ENCODE data around the gene SH3BGRL3.
"Not testable (repeated sequence)": the region's sequence is repeated elsewhere in the genome, so short reads cannot be mapped to it uniquely, and the experiment has no call there.

The SH3BGRL3 gene

GRCh38 chr1:26279456-26280332 lies at the start of gene SH3BGRL3:
Gene SH3BGRL3 (plus strand): TSS chr1:26280086. CDS start chr1:26280156, 70 bp downstream.
- peak; percentile 91 for DNase-seq

GRCh38 chr1:26230682-26231081 lies 49.2 kb upstream of the SH3BGRL3 start:
- H3K4me3 Mint-ChIP-seq, H3K27ac Mint-ChIP-seq, H3K36me3 Mint-ChIP-seq, H3K9me3 Mint-ChIP-seq, DNase-seq: not testable (repeated sequence)
- H3K27me3 Mint-ChIP-seq: peaks cover 50% of the 10 kb centered on the region
- H3K4me1 Mint-ChIP-seq: peaks cover 18% of the 10 kb centered on the region
- CTCF ChIA-PET: interaction anchor here (0.6 to 1.1 kb wide), 2 partner anchors 8 to 1750 kb away, joined by 3 to 5 read pairs; no protein-coding TSS in a partner anchor

More at GRCh38 chr1:26279456-26280332, at the start of gene SH3BGRL3:
- Mint-ChIP-seq H3K27ac (peak within 1 kb of the TSS; percentile 93), H3K27me3 (no peaks in the 10 kb centered on the region), H3K9me3 (no peaks in the 10 kb centered on the region), H3K4me3 (peak within 1 kb of the TSS; percentile 91), H3K36me3 (peaks cover 63% of the 10 kb centered on the region), H3K4me1 (peaks cover 88% of the 10 kb centered on the region)
- CTCF ChIA-PET: interaction anchor here (0.8 to 18.0 kb wide), 9 partner anchors 9 to 138 kb away, joined by 3 to 632 read pairs (median 4); partner anchors contain the start of gene CD52

GRCh38 chr1:26233903-26234643 lies 45.8 kb upstream of the SH3BGRL3 start, which contains the start of gene CEP85:
Gene CEP85 (plus strand): TSS chr1:26234200. CDS start chr1:26239784, 5,584 bp downstream.
- H3K36me3 Mint-ChIP-seq: peaks cover 20% of the 10 kb centered on the region
- H3K4me1 Mint-ChIP-seq: peaks cover 39% of the 10 kb centered on the region
- peak; percentile 99 for DNase-seq
- H3K9me3 Mint-ChIP-seq: no peaks in the 10 kb centered on the region
- CTCF ChIA-PET: interaction anchor here (0.6 to 4.4 kb wide), 38 partner anchors 10 to 198 kb away, joined by 3 to 36 read pairs (median 4); partner anchors contain the start of genes C1orf232, CATSPER4, DHDDS and ZNF593
- peaks cover 24% of the 10 kb centered on the region for H3K27me3 Mint-ChIP-seq
- peak within 1 kb of the TSS; percentile 92 for H3K27ac Mint-ChIP-seq
- peak within 1 kb of the TSS; percentile 93 for H3K4me3 Mint-ChIP-seq

GRCh38 chr1:26234644-26235370 lies 45.1 kb upstream of the SH3BGRL3 start:
- peak overlapping the region; percentile 92 for H3K27ac Mint-ChIP-seq
- H3K27me3 Mint-ChIP-seq: peaks cover 24% of the 10 kb centered on the region
- peak overlapping the region; percentile 93 for H3K4me3 Mint-ChIP-seq
- peaks cover 23% of the 10 kb centered on the region for H3K36me3 Mint-ChIP-seq
- H3K9me3 Mint-ChIP-seq: no peaks in the 10 kb centered on the region
- peak; percentile 29 for DNase-seq
- H3K4me1 Mint-ChIP-seq: peaks cover 39% of the 10 kb centered on the region
- CTCF ChIA-PET: interaction anchor here (0.6 to 4.4 kb wide), 41 partner anchors 11 to 198 kb away, joined by 3 to 36 read pairs (median 4); partner anchors contain the start of genes C1orf232, CATSPER4, DHDDS and SH3BGRL3

- DNase-seq: no peak
- Mint-ChIP-seq H3K36me3 (peaks cover 28% of the 10 kb centered on the region), H3K27ac (no peak overlapping the region), H3K27me3 (peaks cover 11% of the 10 kb centered on the region), H3K4me3 (peak overlapping the region; percentile 19), H3K9me3 (no peaks in the 10 kb centered on the region), H3K4me1 (peaks cover 39% of the 10 kb centered on the region)
- CTCF ChIA-PET: interaction anchor here (1.4 kb wide), 1 partner anchor 180 kb away, joined by 7 read pairs; no protein-coding TSS in a partner anchor
Observed at GRCh38 chr1:26237230-26237966, 42.5 kb upstream of the SH3BGRL3 start.

GRCh38 chr1:26239936-26240335 lies 40.0 kb upstream of the SH3BGRL3 start:
- no peak for DNase-seq
- peaks cover 33% of the 10 kb centered on the region for H3K4me1 Mint-ChIP-seq
- no peaks in the 10 kb centered on the region for H3K27me3 Mint-ChIP-seq
- no peaks in the 10 kb centered on the region for H3K9me3 Mint-ChIP-seq
- H3K27ac Mint-ChIP-seq: no peak overlapping the region
- CTCF ChIA-PET: no interaction called here
- H3K36me3 Mint-ChIP-seq: peaks cover 45% of the 10 kb centered on the region
- H3K4me3 Mint-ChIP-seq: no peak overlapping the region

GRCh38 chr1:26252718-26253117 lies 27.2 kb upstream of the SH3BGRL3 start:
- CTCF ChIA-PET: no interaction called here
- peaks cover 38% of the 10 kb centered on the region for H3K36me3 Mint-ChIP-seq

GRCh38 chr1:26254404-26254803 lies 25.5 kb upstream of the SH3BGRL3 start:
- no peak overlapping the region for H3K4me3 Mint-ChIP-seq
- H3K4me1 Mint-ChIP-seq: no peaks in the 10 kb centered on the region
- H3K9me3 Mint-ChIP-seq: no peaks in the 10 kb centered on the region
- H3K36me3 Mint-ChIP-seq: peaks cover 49% of the 10 kb centered on the region
- no peak overlapping the region for H3K27ac Mint-ChIP-seq
- DNase-seq: no peak
- no peaks in the 10 kb centered on the region for H3K27me3 Mint-ChIP-seq
- CTCF ChIA-PET: no interaction called here

More at GRCh38 chr1:26252718-26253117, 27.2 kb upstream of the SH3BGRL3 start:
- no peaks in the 10 kb centered on the region for H3K27me3 Mint-ChIP-seq
- DNase-seq: no peak
- no peaks in the 10 kb centered on the region for H3K9me3 Mint-ChIP-seq
- no peaks in the 10 kb centered on the region for H3K4me1 Mint-ChIP-seq
- no peak overlapping the region for H3K27ac Mint-ChIP-seq
- H3K4me3 Mint-ChIP-seq: no peak overlapping the region

GRCh38 chr1:26257222-26257621 lies 22.7 kb upstream of the SH3BGRL3 start:
- Mint-ChIP-seq H3K27ac (no peak overlapping the region), H3K4me1 (no peaks in the 10 kb centered on the region), H3K27me3 (no peaks in the 10 kb centered on the region), H3K4me3 (no peak overlapping the region), H3K36me3 (peaks cover 60% of the 10 kb centered on the region), H3K9me3 (no peaks in the 10 kb centered on the region)
- CTCF ChIA-PET: interaction anchor here (0.8 kb wide), 1 partner anchor 12 kb away, joined by 3 read pairs; no protein-coding TSS in a partner anchor
- no peak for DNase-seq

- H3K4me1 Mint-ChIP-seq: no peaks in the 10 kb centered on the region
- no peak overlapping the region for H3K4me3 Mint-ChIP-seq
- no peaks in the 10 kb centered on the region for H3K9me3 Mint-ChIP-seq
- no peak for DNase-seq
- peaks cover 67% of the 10 kb centered on the region for H3K36me3 Mint-ChIP-seq
- CTCF ChIA-PET: no interaction called here
- no peak overlapping the region for H3K27ac Mint-ChIP-seq
- no peaks in the 10 kb centered on the region for H3K27me3 Mint-ChIP-seq
Observed at GRCh38 chr1:26259005-26259404, 20.9 kb upstream of the SH3BGRL3 start.

- no peak for DNase-seq
- Mint-ChIP-seq H3K4me1 (no peaks in the 10 kb centered on the region), H3K4me3 (no peak overlapping the region), H3K9me3 (no peaks in the 10 kb centered on the region), H3K36me3 (peaks cover 68% of the 10 kb centered on the region), H3K27me3 (no peaks in the 10 kb centered on the region), H3K27ac (no peak overlapping the region)
- CTCF ChIA-PET: no interaction called here
Observed at GRCh38 chr1:26259578-26259977, 20.3 kb upstream of the SH3BGRL3 start.

GRCh38 chr1:26263212-26263611 lies 16.7 kb upstream of the SH3BGRL3 start:
- Mint-ChIP-seq H3K9me3 (peaks cover 1% of the 10 kb centered on the region), H3K27me3 (no peaks in the 10 kb centered on the region), H3K27ac (no peak overlapping the region), H3K4me3 (no peak overlapping the region), H3K4me1 (no peaks in the 10 kb centered on the region), H3K36me3 (peaks cover 73% of the 10 kb centered on the region)
- no peak for DNase-seq
- CTCF ChIA-PET: interaction anchor here (0.8 to 1.4 kb wide), 3 partner anchors 13 to 57 kb away, joined by 3 to 4 read pairs (median 3); partner anchors contain the start of gene CEP85

- Mint-ChIP-seq H3K27ac (no peak overlapping the region), H3K27me3 (no peaks in the 10 kb centered on the region), H3K4me3 (no peak overlapping the region), H3K9me3 (peaks cover 10% of the 10 kb centered on the region), H3K4me1 (no peaks in the 10 kb centered on the region), H3K36me3 (peaks cover 74% of the 10 kb centered on the region)
- DNase-seq: no peak
- CTCF ChIA-PET: interaction anchor here (1.1 to 1.5 kb wide), 2 partner anchors 10 to 31 kb away, joined by 3 to 4 read pairs; partner anchors contain the start of gene CEP85
Observed at GRCh38 chr1:26265405-26265804, 14.5 kb upstream of the SH3BGRL3 start.

Data from activated naive CD4-positive, alpha-beta T cell treated with anti-CD3 and anti-CD28 coated beads, Interleukin-2, amount 10 ng/mL, durations not matched to agents 7 days and 5 days (primary cell).